ENCODE measurements around the gene CTSW. TPM values are rescaled to one million over a fixed set of nuclear protein-coding genes. Genes with fewer than 3 reads are reported as not detected.

The CTSW gene
- polyA plus RNA-seq, 1 donor from 2014 or later = not detected

- TF ChIP-seq EP300 (conservative IDR thresholded peaks at IDR 0.05; ENCODE audit: poor library complexity, severe bottlenecking) (no peak), POLR2AphosphoS5 (IDR thresholded peaks at IDR 0.05) (peak; percentile 11)
- Histone ChIP-seq H3K27ac (ENCODE audit: low read length) (no peak overlapping the region), H4K20me1 (ENCODE audit: insufficient read depth) (no peaks in the 10 kb centered on the region), H3K27me3 (ENCODE audit: insufficient read depth, low read depth, low read length) (no peaks in the 10 kb centered on the region), H3K79me2 (replicated peaks; ENCODE audit: insufficient read depth, low read length) (peaks cover 15% of the 10 kb centered on the region), H3K9me3 (ENCODE audit: low read length) (no peaks in the 10 kb centered on the region), H3K9me2 (ENCODE audit: insufficient read depth, low read length) (no peaks in the 10 kb centered on the region), H3K4me2 (ENCODE audit: low read length) (no peak overlapping the region), H2AFZ (ENCODE audit: low read depth, low read length) (no peak overlapping the region), H3K4me3 (ENCODE audit: low read length) (no peak overlapping the region), H3K9ac (ENCODE audit: low read length) (no peak overlapping the region), H3K36me3 (ENCODE audit: insufficient read depth, low read length) (no peaks in the 10 kb centered on the region), H3F3A (ENCODE audit: insufficient read depth, low read length, poor library complexity, severe bottlenecking) (no peaks in the 10 kb centered on the region)
Measured at GRCh38 chr11:65865550-65866172, 14.0 kb upstream of the CTSW start.

GRCh38 chr11:65866509-65867283, 12.9 kb upstream of the CTSW start:
- Histone ChIP-seq H3F3A (ENCODE audit: insufficient read depth, low read length, poor library complexity, severe bottlenecking) (no peaks in the 10 kb centered on the region), H3K27me3 (ENCODE audit: insufficient read depth, low read depth, low read length) (no peaks in the 10 kb centered on the region), H3K9me3 (ENCODE audit: low read length) (no peaks in the 10 kb centered on the region), H3K79me2 (replicated peaks; ENCODE audit: insufficient read depth, low read length) (peaks cover 5% of the 10 kb centered on the region), H3K4me3 (ENCODE audit: low read length) (no peak overlapping the region), H3K27ac (ENCODE audit: low read length) (no peak overlapping the region), H3K9me2 (ENCODE audit: insufficient read depth, low read length) (no peaks in the 10 kb centered on the region), H2AFZ (ENCODE audit: low read depth, low read length) (no peak overlapping the region), H3K36me3 (ENCODE audit: insufficient read depth, low read length) (no peaks in the 10 kb centered on the region), H3K4me2 (ENCODE audit: low read length) (no peak overlapping the region), H3K9ac (ENCODE audit: low read length) (no peak overlapping the region), H4K20me1 (ENCODE audit: insufficient read depth) (no peaks in the 10 kb centered on the region)
- no peak for TF ChIP-seq CTCF (IDR thresholded peaks at IDR 0.05; ENCODE audit: poor library complexity, severe bottlenecking)

- Histone ChIP-seq H3K79me2 (replicated peaks; ENCODE audit: insufficient read depth, low read length) (no peaks in the 10 kb centered on the region), H3K9ac (ENCODE audit: low read length) (no peak overlapping the region), H3K4me2 (ENCODE audit: low read length) (no peak overlapping the region), H4K20me1 (ENCODE audit: insufficient read depth) (no peaks in the 10 kb centered on the region), H3K27me3 (ENCODE audit: insufficient read depth, low read depth, low read length) (no peaks in the 10 kb centered on the region), H3K9me3 (ENCODE audit: low read length) (no peaks in the 10 kb centered on the region), H3F3A (ENCODE audit: insufficient read depth, low read length, poor library complexity, severe bottlenecking) (no peaks in the 10 kb centered on the region), H3K36me3 (ENCODE audit: insufficient read depth, low read length) (no peaks in the 10 kb centered on the region), H3K27ac (ENCODE audit: low read length) (no peak overlapping the region), H2AFZ (ENCODE audit: low read depth, low read length) (no peak overlapping the region), H3K4me3 (ENCODE audit: low read length) (no peak overlapping the region), H3K9me2 (ENCODE audit: insufficient read depth, low read length) (no peaks in the 10 kb centered on the region)
- no peak for TF ChIP-seq REST (IDR thresholded peaks at IDR 0.05; ENCODE audit: borderline replicate concordance)
- no peak for TF ChIP-seq TAF1 (IDR thresholded peaks at IDR 0.05; ENCODE audit: low read depth)
- no peak for TF ChIP-seq MXI1 (conservative IDR thresholded peaks at IDR 0.05; ENCODE audit: poor library complexity, severe bottlenecking)
- no peak for TF ChIP-seq CTCF (IDR thresholded peaks at IDR 0.05; ENCODE audit: poor library complexity, severe bottlenecking)
- no peak for TF ChIP-seq POLR2AphosphoS5 (IDR thresholded peaks at IDR 0.05)
- no peak for TF ChIP-seq RAD21 (conservative IDR thresholded peaks at IDR 0.05)
Measured at GRCh38 chr11:65867284-65868071, 12.2 kb upstream of the CTSW start.

All from neural cell (in vitro differentiated cells).